Fibroblast of peridontal ligament (primary cell): ENCODE data around the gene HSBP1L1.
A peak's percentile ranks its signal among the peaks of the same experiment; 100 is the strongest.

ENCODE experiments used
- DNase-seq: peaks from one replicate; pipeline ENCODE4 v3.0.0-alpha.2; 2010; ENCODE audit errors: extremely low read depth

The HSBP1L1 gene

DNA sequence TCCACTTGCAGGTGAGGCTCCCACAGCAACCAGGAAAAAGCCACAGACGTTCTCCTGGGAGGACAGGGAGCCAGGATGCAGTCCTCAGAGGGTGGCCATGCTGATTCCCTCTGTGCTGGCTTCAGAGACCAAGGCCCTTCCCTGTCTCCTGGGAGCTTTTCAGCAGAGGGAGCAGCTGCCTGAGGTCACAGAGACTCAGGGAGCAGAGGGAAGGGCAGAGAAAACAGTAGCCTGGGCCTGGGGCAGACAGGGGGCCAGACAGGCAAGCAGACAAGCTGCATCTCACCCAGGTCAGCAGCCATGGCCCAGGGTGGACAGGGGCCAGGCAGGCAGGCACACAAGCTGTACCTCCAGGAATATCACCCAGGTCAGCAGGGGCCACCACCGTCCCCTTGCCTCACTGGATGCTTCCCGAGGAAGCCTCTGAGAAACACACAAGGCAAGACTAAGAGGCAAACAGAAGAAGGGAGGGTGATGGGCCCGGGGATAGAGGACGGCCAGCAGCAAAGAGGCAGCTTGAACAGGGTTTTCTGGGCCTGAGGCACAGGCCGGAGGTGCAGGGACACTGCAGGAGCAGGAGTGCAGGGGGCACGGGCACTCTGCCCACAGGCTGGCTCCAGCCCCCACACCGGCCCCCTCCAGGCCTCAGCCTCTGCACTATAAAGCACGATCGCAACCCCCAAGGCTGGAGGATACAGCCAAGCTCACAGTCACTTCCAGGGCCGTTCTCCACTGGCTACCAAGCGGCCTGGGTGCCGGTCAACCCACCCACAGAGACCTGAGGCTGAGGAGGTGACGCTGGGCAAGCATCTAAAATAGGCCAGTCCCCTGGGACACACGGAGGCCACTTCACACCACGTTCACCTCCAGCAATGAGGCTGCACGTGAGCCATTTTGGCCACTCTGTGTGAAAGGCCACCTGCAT is 19.1 kb upstream of the HSBP1L1 start:
- DNase-seq = no peak

DNA sequence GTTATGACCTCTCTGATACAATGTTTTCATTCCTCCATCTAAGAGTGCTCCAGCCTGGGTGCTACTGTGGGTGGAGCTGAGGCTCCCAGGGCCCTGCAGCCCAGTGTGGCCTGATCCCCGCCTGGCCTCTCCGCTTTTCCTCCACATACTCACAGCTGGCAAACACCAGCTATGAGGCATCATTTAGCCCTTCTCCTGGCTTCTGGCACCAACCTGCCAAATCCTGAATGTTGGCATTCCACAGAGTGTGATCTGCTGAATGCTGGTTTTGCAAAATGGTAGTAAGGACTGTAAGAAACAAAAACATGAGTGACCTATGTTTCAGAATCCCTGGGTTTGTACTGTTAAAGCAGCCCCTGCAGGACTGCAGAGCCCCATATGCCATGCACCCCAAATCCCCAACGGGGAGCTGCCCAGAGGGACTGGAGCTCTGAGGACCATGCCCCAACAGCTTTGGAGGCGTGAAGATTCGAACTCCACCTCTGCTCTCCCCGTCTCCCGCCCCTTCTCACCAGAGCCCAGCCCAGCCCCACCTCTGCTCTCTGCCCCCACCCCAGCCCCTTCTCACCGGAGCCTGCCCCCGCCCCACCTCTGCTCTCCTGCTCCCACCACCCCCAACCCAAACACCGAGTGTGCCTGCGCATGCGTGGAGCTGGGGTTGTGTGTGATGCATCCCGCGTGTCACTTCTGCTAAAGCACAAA is 17.2 kb upstream of the HSBP1L1 start:
- peak; percentile 55 for DNase-seq

DNA sequence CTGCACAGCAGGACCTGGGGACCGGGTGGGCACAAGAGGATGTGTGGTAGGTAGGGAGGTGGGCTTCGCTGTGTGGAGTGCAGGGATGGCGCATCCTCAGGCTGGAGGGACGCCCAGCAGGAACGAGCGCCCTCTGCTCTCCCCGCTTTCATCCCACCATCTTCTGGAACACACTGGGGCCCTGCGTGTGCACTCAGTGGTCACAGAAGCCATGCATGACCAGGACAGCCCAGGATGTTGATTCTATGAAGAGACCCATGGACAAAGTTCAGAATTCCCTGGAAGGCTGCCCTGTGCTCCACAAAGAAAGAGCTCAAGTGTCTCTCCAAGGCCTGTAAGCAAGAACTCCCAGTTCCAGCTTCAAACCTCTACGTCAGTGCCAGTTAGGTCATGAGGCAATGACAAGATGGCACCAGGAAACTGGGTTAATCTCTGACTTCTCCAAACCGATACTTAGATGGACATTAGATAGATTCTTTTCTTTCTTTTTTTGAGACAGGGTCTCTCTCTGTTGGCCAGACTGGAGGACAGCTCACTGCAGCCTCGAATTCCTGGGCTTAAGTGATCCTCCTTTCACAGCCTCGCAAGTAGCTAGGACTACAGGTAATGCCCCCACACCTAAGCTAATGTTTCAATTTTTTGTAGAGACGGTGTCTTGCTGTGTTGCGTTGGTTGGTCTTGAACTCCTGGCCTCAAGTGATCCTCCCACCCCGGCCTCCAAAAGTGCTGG is 16.4 kb upstream of the HSBP1L1 start:
- DNase-seq = no peak

DNA sequence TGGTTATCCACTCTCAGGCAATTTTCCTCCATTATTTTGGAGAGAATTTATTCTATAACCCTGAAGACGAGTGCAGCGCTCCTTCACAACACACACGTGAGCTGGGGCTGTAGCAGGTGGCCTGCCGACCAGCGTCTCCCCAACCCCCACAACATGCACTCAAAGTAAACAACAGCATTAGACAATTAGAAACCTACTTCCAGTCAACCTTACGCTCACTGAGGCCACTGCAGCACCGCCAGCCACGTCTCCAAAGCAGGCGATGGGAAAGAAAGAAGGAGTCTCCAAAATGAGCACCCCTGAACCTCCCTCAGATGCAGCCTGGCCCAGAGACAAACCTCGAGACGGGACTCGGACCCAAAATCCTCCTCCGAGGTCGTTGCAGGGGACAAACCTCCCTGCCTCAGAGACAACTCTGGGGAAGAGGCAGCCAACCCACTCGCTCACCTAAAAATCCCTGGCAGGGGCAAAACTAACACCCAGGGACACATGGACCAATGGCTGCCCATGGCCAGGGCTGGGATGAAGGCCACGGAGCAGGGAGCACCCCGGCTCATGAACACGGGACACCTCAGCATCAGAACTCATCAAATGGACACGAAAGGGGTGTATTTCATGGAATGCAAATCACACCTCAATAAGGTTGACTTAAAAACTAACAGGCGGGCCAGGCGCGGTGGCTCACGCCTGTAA is 15.6 kb upstream of the HSBP1L1 start:
- no peak for DNase-seq

DNA sequence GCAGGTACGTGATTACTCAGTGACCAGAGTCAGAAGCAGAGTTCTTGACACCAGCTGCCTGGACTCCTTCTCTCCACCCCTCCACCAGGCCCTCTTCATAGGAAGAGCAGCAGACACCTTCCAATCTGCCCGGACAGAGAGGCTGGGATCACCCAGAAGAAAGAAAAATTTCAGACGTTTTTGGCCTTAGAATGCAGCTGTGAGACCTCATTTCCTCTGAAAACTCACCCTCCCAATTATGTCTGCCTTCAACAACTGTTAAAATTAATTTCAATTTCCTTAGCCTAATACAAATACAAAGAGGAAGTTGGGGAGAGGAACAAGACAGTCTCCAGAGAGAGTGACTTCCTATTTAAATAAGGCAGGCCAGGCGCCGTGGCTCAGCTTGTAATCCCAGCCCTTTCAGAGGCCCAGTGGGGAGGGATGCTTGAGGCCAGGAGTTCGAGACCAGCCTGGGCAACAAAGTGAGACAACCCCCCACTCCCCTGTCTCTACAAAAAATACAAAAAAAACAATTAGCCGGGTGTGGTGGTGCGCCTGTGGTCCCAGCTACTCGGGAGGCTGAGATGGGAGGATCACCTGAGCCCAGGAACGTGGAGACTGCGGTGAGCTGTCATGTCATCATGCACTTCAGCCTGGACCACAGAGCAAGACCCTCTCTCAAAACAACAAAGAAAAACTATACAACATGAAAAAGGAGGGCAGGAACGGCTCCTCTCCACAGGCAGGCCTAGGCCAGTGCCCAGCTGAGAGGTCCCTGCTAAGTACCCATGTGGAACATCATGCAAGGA is 14.6 kb upstream of the HSBP1L1 start:
- no peak for DNase-seq

DNA sequence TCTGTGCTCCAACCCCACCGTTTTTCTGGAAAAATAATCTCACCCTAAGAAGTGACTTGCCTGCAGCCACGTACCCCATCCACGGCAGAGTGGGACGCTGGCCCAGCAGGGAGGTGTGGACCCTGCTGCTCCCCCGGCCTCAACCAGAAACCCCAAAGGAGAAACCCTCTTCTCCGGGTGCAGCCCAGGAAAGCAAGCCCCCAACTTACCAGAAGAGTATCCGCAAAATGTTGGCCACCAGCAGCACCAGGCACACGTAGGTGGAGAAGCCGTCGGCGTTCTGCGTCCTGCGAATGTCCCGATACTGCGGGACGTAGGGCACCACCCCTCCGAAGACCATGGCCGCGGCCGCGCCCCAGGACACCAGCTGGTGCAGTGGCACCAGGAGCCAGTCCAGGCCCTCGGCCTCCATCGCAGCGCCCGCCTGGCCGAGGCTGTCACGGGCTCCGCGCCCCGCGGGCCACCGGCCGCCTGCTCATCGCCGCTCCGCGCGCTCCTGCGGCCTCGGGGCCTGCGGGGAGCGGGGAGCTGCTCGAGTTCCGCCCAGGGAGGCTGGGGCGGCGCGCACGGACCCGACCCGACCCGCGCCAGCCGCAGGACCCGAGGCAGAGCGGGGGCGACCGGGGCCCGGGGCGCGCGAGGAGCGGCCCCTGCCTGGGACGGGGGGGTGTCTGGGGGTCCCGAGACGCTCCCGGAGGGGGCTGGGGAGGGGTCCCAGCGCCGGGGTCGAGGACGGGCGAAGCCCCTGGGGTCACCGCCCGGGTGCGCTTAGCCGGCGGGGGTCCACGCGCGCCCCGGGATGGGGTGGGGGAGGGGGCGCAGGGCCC is 13.7 kb upstream of the HSBP1L1 start:
- no peak for DNase-seq

DNA sequence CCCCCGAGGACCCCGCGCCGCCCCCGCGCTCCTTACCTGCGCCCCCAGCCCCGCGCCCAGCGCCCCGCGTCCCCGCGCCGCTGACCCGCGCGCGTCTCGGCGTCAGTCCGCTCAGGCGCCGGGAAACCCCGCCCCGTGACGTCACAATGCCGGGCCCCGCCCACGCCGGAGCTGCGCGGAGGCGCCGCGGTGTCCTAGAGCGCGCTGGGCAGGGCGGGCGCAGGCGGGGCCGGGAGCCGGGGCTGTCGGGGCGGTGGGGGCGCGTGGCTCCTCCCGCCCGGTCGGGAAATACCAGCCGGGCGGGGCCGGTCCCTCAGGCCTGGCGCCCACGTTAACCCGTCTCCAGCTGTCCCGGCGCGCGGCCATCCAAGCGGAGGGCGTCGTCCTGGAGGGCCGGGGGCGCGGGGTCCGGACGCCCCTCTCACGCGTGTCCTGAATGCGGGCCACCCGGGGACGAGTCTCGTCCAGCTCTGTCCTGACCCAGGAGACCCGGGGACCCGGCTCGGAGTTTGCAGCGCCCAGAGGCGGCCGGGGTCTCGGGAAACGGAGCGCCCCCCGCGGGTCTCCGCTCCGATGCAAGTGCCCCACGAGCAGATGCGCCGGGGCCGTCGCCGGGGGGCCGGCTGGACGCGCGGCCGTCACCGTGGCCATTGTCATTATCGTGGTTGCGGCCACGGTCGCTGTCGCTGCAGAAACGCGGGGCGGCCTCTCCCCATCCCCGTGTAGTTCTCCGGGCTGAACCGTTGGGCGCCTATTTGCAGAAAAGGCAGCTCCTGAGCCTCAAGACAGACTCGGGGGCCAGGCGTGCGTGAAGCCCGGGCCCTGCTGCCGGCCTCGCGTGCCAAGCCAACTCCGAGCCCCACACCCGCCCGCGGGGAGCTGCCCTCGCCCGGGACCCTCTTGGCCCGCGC is 12.6 kb upstream of the HSBP1L1 start, which contains the start of gene SLC66A2:
Gene SLC66A2, minus strand, starts transcription at position 109 of the 911 bp plus-strand sequence. CDS start 727 bp downstream, outside the sequence.
- DNase-seq = peak; percentile 73

DNA sequence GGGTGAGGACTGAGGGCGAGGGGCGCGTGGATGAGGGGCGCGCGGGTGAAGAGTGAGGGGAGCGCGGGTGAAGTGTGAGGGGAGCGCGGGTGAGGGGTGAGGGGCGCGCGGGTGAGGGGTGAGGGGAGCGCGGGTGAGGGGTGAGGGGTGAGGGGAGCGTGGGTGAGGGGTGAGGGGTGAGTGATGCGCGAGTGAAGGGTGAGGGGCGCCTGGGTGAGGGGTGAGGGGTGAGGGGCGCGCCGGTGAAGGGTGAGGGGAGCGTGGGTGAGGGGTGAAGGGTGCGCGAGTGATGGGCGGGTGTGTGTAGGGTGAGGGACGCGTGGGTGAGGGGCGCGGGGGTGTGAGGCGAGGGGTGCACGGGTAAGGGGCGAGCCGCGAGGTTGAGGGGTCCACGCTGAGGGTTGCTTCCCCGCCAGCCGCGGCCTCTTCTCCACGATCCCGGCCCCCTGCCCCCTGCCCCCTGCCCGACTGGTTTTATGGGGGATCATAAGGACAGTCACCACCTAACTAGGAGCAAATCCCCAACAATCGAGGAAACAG is 11.9 kb upstream of the HSBP1L1 start:
- DNase-seq = no peak

DNA sequence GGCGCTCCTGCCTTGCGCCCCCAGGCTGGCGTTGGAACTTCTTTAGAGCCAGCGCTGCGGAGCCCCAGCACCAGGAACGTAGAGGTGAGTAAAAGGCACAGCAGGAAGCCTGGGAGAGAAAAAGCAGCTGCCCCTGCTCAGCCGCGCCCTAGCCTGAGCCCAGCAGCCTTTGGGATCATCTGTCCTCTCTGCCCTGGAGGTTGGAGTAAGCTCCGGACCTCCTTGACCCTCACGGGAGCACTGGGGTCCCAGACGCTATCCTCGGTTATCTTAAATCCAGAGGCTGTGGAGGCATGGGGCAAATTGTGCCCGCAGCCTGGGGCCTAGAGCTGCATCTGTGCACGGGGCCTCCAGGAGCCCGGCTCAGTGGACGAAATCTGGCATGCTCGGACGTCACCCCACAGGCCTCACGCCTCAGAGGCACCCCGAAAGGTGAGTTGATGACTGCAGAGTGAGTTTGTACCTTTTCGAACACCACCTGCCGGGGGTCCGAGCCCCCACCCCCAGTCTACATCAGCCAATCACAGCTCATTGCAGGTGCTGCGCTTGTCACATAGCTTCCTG is 11.4 kb upstream of the HSBP1L1 start:
- no peak for DNase-seq

DNA sequence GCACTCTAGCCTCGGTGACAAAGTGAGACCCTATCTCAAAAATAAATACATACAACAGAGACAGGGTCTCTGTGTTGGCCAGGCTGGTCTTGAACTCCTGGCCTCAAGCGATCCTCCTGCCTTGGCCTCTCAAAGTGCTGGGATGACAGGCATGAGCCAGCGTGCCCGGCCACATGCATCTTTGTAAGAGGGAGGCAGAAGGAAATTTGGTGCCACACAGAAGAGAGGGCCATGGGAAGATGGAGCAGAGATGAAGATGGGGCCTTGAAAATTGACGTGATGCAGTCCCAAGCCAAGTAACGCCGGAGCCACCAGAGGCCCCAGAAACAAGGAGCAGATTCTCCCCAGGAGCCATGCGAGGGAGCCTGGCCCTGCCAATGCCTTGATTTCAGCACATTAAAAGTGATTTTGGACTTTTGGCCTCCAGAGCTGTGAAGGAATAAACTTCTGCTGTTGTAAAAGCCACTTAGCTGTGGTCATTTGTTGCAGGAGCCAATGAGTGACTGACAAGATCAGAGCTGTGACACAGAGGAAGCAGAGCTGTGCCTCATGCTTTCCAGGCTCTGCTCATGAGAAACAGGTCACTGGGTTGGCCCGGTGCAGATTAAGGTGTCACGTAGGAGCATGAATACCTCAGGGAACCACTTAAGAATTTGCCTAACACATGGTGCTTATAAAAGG is 10.3 kb upstream of the HSBP1L1 start:
- DNase-seq = no peak

DNA sequence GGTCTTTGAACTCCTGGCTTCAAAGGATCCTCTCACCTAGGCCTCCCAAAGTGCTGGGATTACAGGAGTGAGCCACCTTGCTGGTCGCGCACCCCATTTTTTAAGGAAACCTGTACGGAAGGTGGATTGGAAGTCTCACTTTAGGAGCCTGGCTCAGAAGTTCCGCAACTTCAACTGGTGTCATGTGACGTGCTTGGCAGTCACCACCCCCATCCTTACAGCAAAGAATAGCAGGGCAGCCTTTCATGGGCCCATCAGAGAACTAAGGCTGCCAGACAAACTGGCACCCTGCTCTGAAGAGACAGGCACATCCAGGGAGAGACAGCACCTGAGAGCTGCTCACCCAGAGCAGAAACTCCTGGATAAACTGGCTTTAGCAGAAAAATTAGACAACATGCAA is 9.7 kb upstream of the HSBP1L1 start:
- DNase-seq = no peak

DNA sequence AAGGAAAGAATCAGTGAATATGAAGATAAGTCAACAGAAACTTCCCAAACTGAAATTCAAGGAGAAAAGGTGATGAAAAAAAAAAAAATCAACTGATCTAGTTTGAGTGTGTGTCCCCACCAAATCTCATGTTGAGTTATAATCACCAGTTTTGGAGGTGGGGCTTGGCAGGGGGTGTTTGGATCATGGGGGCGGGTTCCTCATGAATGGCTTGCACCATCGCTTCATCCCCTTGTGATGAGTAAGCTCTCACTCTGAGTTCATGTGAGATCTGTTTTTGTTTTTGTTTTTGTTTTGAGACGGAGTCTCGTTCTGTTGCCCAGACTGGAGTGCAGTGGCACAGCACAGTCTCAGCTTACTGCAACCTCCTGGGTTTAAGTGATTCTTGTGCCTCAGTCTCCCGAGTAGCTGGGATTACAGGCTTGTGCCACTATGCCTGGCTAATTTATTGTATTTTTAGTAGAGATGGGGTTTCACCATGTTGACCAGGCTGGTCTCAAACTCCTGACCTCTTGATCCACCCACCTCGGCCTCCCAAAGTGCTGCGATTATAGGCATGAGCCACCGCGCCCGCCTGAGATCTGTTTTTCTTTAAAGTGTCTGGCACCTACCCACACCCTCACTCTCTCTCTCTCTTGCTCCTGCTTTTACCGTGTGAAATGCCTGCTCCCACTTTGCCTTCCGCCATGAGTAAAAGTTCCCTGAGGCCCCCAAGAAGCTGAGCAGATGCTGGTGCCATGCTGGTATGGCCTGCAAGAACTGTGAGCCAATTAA is 9.0 kb upstream of the HSBP1L1 start:
- DNase-seq = no peak

DNA sequence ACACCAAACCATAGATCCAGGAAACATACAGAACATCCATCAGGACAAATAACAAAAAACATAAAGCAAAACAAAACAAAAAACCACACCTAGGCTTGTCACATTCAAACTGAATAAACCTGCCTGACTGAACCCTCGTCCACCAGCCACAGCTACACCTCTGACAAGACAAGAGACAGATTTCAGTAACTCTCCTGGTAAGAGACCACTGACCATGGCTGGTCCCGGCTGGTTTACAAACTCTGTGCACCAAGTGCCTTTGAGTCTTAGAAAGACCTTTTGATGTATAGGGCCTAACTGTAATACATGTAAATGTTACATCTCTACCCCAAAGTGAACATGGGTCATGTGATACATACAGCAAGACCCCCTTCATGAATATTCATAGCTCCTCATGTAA is 8.2 kb upstream of the HSBP1L1 start:
- DNase-seq = no peak

DNA sequence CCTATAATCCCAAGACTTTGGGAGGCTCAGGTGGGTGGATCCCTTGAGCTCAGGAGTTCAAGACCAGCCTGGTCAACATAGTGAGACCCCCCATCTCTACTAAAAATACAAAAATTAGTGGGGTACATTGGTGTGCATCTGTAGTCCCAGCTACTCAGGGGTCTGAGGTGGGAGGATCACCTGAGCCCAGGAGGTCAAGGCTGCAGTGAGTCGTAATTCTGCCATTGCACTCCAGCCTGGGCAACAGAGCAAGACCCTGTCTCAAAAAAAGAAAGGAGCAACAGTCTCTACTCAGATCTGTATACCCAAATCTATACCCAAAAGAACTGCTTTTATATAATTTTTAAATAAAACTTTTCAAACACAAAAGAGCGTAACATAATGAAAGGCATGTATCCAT is 5.5 kb upstream of the HSBP1L1 start:
- DNase-seq = no peak

DNA sequence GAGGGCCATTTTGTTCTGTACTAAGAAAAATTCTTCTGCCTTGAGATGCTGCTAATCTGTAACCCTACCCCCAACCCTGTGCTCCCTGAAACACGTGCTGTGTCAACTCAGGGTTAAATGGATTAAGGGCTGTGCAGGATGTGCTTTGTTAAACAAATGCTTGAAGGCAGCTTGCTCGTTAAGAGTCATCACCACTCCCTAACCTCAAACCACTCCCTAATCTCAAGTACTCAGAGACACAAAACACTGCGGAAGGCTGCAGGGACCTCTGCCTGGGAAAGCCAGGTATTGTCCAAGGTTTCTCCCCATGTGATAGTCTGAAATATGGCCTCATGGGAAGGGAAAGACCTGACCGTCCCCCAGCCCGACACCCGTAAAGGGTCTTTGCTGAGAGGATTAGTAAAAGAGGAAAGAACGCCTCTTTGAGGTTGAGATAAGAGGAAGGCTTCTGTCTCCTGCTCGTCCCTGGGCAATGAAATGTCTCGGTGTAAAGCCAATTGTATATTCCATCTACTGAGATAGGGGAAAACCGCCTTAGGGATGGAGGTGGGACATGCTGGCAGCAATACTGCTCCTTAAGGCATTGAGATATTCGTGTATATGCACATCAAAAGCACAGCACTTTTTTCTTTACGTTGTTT is 4.2 kb upstream of the HSBP1L1 start:
- peak; percentile 37 for DNase-seq

DNA sequence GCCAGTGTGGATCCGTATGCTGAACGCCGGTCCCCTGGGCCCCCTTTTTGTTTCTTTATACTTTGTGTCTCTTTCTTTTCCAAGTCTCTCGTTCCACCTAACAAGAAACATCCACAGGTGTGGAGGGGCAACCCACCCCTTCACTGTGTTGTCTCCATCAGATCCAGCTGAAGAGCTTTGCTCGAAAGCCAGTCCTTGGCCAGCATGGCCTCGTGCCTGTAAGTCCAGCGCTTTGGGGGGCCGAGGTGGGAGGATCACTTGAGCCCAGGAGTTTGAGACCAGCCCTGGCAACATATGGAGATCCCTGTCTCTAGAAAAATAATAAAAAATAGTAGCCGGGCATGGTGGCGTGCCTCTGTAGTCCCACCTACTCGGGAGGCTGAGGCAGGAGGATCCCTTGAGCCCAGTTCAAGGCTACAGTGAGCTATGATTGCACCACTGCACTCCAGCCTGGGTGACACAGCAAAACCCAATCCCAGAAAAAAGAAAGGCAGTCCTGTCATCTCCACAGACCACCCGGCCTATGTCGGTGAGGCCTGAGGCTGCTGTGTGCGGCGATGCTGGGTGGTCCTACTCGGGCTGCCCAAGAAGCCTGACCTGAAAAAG is 3.4 kb upstream of the HSBP1L1 start:
- no peak for DNase-seq
